Ascending aorta (tissue), 2 donors: ENCODE data around the gene FRMD4B. TPM values are rescaled to one million over a fixed set of nuclear protein-coding genes. Genes with fewer than 3 reads are reported as not detected.
"Not testable (repeated sequence)": the region's sequence is repeated elsewhere in the genome, so short reads cannot be mapped to it uniquely, and the experiment has no call there.

Source experiments
- DNase-seq, 2 donors: peaks; one replicate each; pipeline ENCODE4 v3.0.0-alpha.2; 2019; ENCODE audit warnings: low spot score in 2 of 2
- H3K27ac ChIP-seq, 2 donors: fragments of 200-600 bp; sonication (generic); one replicate each; pipeline ENCODE4 v1.5.1; 2016 to 2017; ENCODE audit warnings: mild to moderate bottlenecking in 1 of 2
- H3K27me3 ChIP-seq: fragments of 200-600 bp; sonication (generic); one replicate; pipeline ENCODE4 v1.5.1; 2017
- H3K36me3 ChIP-seq, 2 donors: fragments of 200-600 bp; sonication (generic); one replicate each; pipeline ENCODE4 v1.5.1; 2016
- H3K4me1 ChIP-seq, 2 donors: fragments of 200-600 bp; sonication (generic); one replicate each; pipeline ENCODE4 v1.5.1; 2016 to 2017; ENCODE audit warnings: mild to moderate bottlenecking in 1 of 2
- H3K4me3 ChIP-seq, 2 donors: fragments of 200-600 bp; sonication (generic); one replicate each; pipeline ENCODE4 v1.5.1; 2016 to 2017; ENCODE audit warnings: mild to moderate bottlenecking in 1 of 2
- H3K9me3 ChIP-seq, 2 donors: fragments of 200-600 bp; sonication (generic); one replicate each; pipeline ENCODE4 v1.5.1; 2016
- CTCF ChIP-seq, 3 experiments: fragments of 200-600 bp in 2 of 3; fragments of 450-650 bp in 1 of 3; sonication (generic) in 2 of 3; IDR thresholded peaks; one replicate each; pipeline ENCODE4 v1.5.1; 2016 to 2019; ENCODE audit warnings: antibody characterized with exemption in 3 of 3, mild to moderate bottlenecking in 1 of 3, moderate library complexity in 1 of 3
- intact Hi-C: fragments of 100-400 bp; cut with DNase I; formaldehyde crosslinking; loops from one replicate; pipeline ENCODE4 v1.15.1; 2023
- total RNA-seq: library from RNA; depleted of rRNA; stranded (reverse); fragments of >200 nt; gene quantifications from one replicate; pipeline ENCODE4 v1.1.0, GENCODE V29; 2016

The FRMD4B gene
- total RNA-seq, 1 donor from 2014 or later = 13.5 TPM

GRCh38 chr3:69328103-69328962 is 57.6 kb downstream of the FRMD4B start:
- Histone ChIP-seq H3K9me3 (no peaks in the 10 kb centered on the region), H3K36me3 (no peaks in the 10 kb centered on the region), H3K27me3 (no peaks in the 10 kb centered on the region), H3K4me1 (peaks cover 3 to 28% of the 10 kb centered on the region in 2 donors), H3K4me3 (no peak overlapping the region), H3K27ac (peak overlapping the region in 1 of 2 donors; percentile 19)
- TF ChIP-seq CTCF (IDR thresholded peaks at IDR 0.05) = no peak
- no peak for DNase-seq
- intact Hi-C loops = loop anchor here (5.0 kb wide), 2 partner anchors 44 to 84 kb away; no protein-coding TSS in a partner anchor

GRCh38 chr3:69326855-69327300 is 59.0 kb downstream of the FRMD4B start:
- H3K4me3 ChIP-seq = peak overlapping the region; percentile 15 to 50
- no peaks in the 10 kb centered on the region for H3K9me3 ChIP-seq
- intact Hi-C loops = loop anchor here (5.0 kb wide), 2 partner anchors 45 to 85 kb away; no protein-coding TSS in a partner anchor
- no peak for DNase-seq
- H3K4me1 ChIP-seq = peaks cover 3 to 28% of the 10 kb centered on the region in 2 donors
- no peaks in the 10 kb centered on the region for H3K36me3 ChIP-seq
- no peaks in the 10 kb centered on the region for H3K27me3 ChIP-seq
- peak overlapping the region; percentile 39 to 69 for H3K27ac ChIP-seq
- TF ChIP-seq CTCF (IDR thresholded peaks at IDR 0.05) = no peak

GRCh38 chr3:69325151-69325550 is 60.7 kb downstream of the FRMD4B start:
- Histone ChIP-seq H3K9me3 (no peaks in the 10 kb centered on the region), H3K4me3 (no peak overlapping the region), H3K36me3 (no peaks in the 10 kb centered on the region), H3K4me1 (peaks cover 3 to 17% of the 10 kb centered on the region in 2 donors), H3K27ac (peak overlapping the region in 1 of 2 donors; percentile 69), H3K27me3 (no peaks in the 10 kb centered on the region)
- DNase-seq = no peak
- intact Hi-C loops = loop anchor here (5.0 kb wide), 2 partner anchors 47 to 87 kb away; no protein-coding TSS in a partner anchor
- no peak for TF ChIP-seq CTCF (IDR thresholded peaks at IDR 0.05)

- H3K4me1 ChIP-seq = peaks cover 3 to 17% of the 10 kb centered on the region in 2 donors
- DNase-seq = no peak
- no peaks in the 10 kb centered on the region for H3K9me3 ChIP-seq
- no peaks in the 10 kb centered on the region for H3K27me3 ChIP-seq
- intact Hi-C loops = loop anchor here (5.0 kb wide), 2 partner anchors 48 to 88 kb away; no protein-coding TSS in a partner anchor
- TF ChIP-seq CTCF (IDR thresholded peaks at IDR 0.05) = peak in 2 of 3 experiments; percentile 12 to 31
- H3K36me3 ChIP-seq = no peaks in the 10 kb centered on the region
- H3K27ac ChIP-seq = no peak overlapping the region
- no peak overlapping the region for H3K4me3 ChIP-seq
These were observed 61.4 kb downstream of the FRMD4B start for GRCh38 chr3:69324362-69325025.

- intact Hi-C loops = no loop called here
- Histone ChIP-seq H3K27ac (no peak overlapping the region), H3K4me1 (peaks cover 3 to 17% of the 10 kb centered on the region in 2 donors)
These were observed 61.9 kb downstream of the FRMD4B start for GRCh38 chr3:69323941-69324340.

GRCh38 chr3:69322512-69322911 is 63.4 kb downstream of the FRMD4B start:
- H3K27ac ChIP-seq, H3K27me3 ChIP-seq, H3K36me3 ChIP-seq, H3K9me3 ChIP-seq, DNase-seq, intact Hi-C loops, H3K4me3 ChIP-seq: not testable (repeated sequence)
- H3K4me1 ChIP-seq = peaks cover 3 to 17% of the 10 kb centered on the region in 2 donors

More at GRCh38 chr3:69323941-69324340, 61.9 kb downstream of the FRMD4B start:
- no peak for DNase-seq
- H3K36me3 ChIP-seq = no peaks in the 10 kb centered on the region
- H3K9me3 ChIP-seq = no peaks in the 10 kb centered on the region
- no peak for TF ChIP-seq CTCF (IDR thresholded peaks at IDR 0.05)
- H3K27me3 ChIP-seq = no peaks in the 10 kb centered on the region
- no peak overlapping the region for H3K4me3 ChIP-seq
